Endothelial cell of umbilical vein (primary cell): ENCODE data around the gene ABLIM2. TPM values are rescaled to one million over a fixed set of nuclear protein-coding genes. Genes with fewer than 3 reads are reported as not detected.
A peak's percentile ranks its signal among the peaks of the same experiment; 100 is the strongest.

ENCODE experiments used
- BruUV-seq: library from RNA; stranded (reverse); fragments of 400-500 nt; replicated peaks from 2 replicates; lab custom pipeline; 2021; lab: Mats Ljungman, UMichigan
- CTCF ChIA-PET: fragments of 300-600, 350-600 bp; sonication (Branson Sonifier 250); formaldehyde crosslinking; loops from one replicate; lab custom pipeline; 2021; ENCODE audit warnings: antibody characterized with exemption, inconsistent platforms; lab: Charles Lee
- POLR2A ChIA-PET: fragments of 300-600, 350-600 bp; sonication (Branson Sonifier 250); formaldehyde crosslinking; loops from one replicate; lab custom pipeline; 2021; ENCODE audit warnings: antibody characterized with exemption, inconsistent platforms; lab: Charles Lee
- DNase-seq: peaks from one replicate; pipeline ENCODE4 v3.0.0-alpha.2; 2011; ENCODE audit warnings: low read depth, low spot score
- FAIRE-seq: peaks from 2 replicates; lab custom pipeline; 2011; peaks lifted over from hg19 to GRCh38; lab: Jason Lieb, UNC
- H2AFZ ChIP-seq: 2 replicates; pipeline ENCODE4 v1.6.0; 2012; ENCODE audit warnings: low read depth, low read length, control low read depth, inconsistent platforms
- H3K27ac ChIP-seq: 2 replicates; pipeline ENCODE4 v1.5.1; 2011; ENCODE audit warnings: low read depth, mild to moderate bottlenecking, control low read depth, low read length, moderate library complexity; ENCODE audit not compliant: insufficient read depth
- H3K27me3 ChIP-seq, 2 experiments: 2 replicates each; pipeline versions ENCODE4 v1.6.0 to v1.6.1; 2011; ENCODE audit warnings: low read length in 2 of 2, mixed read lengths in 1 of 2; ENCODE audit not compliant: control insufficient read depth in 2 of 2, insufficient read depth in 2 of 2
- H3K36me3 ChIP-seq, 2 experiments: 2 replicates in 1 of 2; 3 replicates in 1 of 2; pipeline ENCODE4 v1.5.1; 2011; ENCODE audit warnings: low read length in 2 of 2, mild to moderate bottlenecking in 1 of 2, moderate library complexity in 1 of 2; ENCODE audit not compliant: control insufficient read depth in 2 of 2, insufficient read depth in 2 of 2; ENCODE audit errors: extremely low read depth in 1 of 2
- H3K4me1 ChIP-seq: 3 replicates; pipeline ENCODE4 v1.5.1; 2011; ENCODE audit warnings: mild to moderate bottlenecking, low read length; ENCODE audit not compliant: control insufficient read depth, insufficient read depth; ENCODE audit errors: extremely low read depth
- H3K4me2 ChIP-seq: 2 replicates; pipeline ENCODE4 v1.6.1; 2011; ENCODE audit warnings: low read length, control low read depth, mixed read lengths; ENCODE audit not compliant: insufficient read depth
- H3K4me3 ChIP-seq, 3 experiments: fragments of 200-600 bp in 1 of 3; sonication (generic), shearing (Covaris generic) in 1 of 3; replicated peaks in 1 of 3; 2 replicates each; pipeline ENCODE4 v1.5.1; 2011 to 2016; ENCODE audit warnings: control low read depth in 3 of 3, low read length in 3 of 3, mild to moderate bottlenecking in 2 of 3, inconsistent platforms in 1 of 3, low read depth in 1 of 3, moderate library complexity in 1 of 3; ENCODE audit not compliant: insufficient read depth in 1 of 3
- H3K79me2 ChIP-seq: 2 replicates; pipeline ENCODE4 v1.6.0; 2012; ENCODE audit warnings: low read length, inconsistent platforms; ENCODE audit not compliant: control insufficient read depth, insufficient read depth
- H3K9ac ChIP-seq: replicated peaks from 2 replicates; pipeline ENCODE3; 2011; ENCODE audit warnings: low read length, control low read depth; ENCODE audit not compliant: insufficient read depth; ENCODE audit errors: extremely low read depth
- H3K9me1 ChIP-seq: replicated peaks from 3 replicates; pipeline ENCODE4 v1.6.0; 2011; ENCODE audit warnings: mild to moderate bottlenecking, low read length; ENCODE audit not compliant: control insufficient read depth, insufficient read depth; ENCODE audit errors: extremely low read depth
- H3K9me3 ChIP-seq: replicated peaks from 2 replicates; pipeline ENCODE4 v1.5.1; 2012; ENCODE audit warnings: low read length, inconsistent platforms; ENCODE audit not compliant: control insufficient read depth, insufficient read depth
- H4K20me1 ChIP-seq: replicated peaks from 2 replicates; pipeline ENCODE3; 2011; ENCODE audit warnings: mild to moderate bottlenecking, low read length; ENCODE audit not compliant: control insufficient read depth, insufficient read depth; ENCODE audit errors: extremely low read depth
- EZH2 ChIP-seq: IDR thresholded peaks from 2 replicates; pipeline ENCODE4 v1.6.1; 2012; ENCODE audit warnings: borderline replicate concordance, low read depth, mild to moderate bottlenecking, moderate library complexity, low read length, inconsistent platforms; ENCODE audit not compliant: severe bottlenecking
- FOS ChIP-seq: IDR thresholded peaks from 2 replicates; pipeline ENCODE4 v1.6.1; 2011; ENCODE audit warnings: mild to moderate bottlenecking, low read length, moderate library complexity, borderline replicate concordance; ENCODE audit not compliant: insufficient read depth
- GATA2 ChIP-seq: IDR thresholded peaks from 2 replicates; pipeline ENCODE4 v1.7.0; 2011; ENCODE audit warnings: low read depth, mild to moderate bottlenecking, moderate library complexity, mixed read lengths, low read length; ENCODE audit not compliant: insufficient read length, insufficient read depth
- JUN ChIP-seq: IDR thresholded peaks from 2 replicates; pipeline ENCODE4 v1.6.1; 2011; ENCODE audit warnings: borderline replicate concordance, low read depth; ENCODE audit not compliant: insufficient read length, insufficient read depth
- MAX ChIP-seq: IDR thresholded peaks from 2 replicates; pipeline ENCODE4 v1.6.1; 2011; ENCODE audit not compliant: insufficient read depth, insufficient read length
- MYC ChIP-seq: IDR thresholded peaks from one replicate; pipeline ENCODE4 v1.6.1; 2011; ENCODE audit warnings: mild to moderate bottlenecking, low read depth, low read length
- POLR2A ChIP-seq: IDR thresholded peaks from 2 replicates; pipeline ENCODE4 v1.6.1; 2012; ENCODE audit warnings: low read depth, mild to moderate bottlenecking, control low read depth, low read length
- POLR2AphosphoS5 ChIP-seq: IDR thresholded peaks from 2 replicates; pipeline ENCODE4 v1.6.1; 2012; ENCODE audit warnings: low read depth, mild to moderate bottlenecking, control low read depth, low read length, moderate library complexity; ENCODE audit not compliant: insufficient read depth
- dilution Hi-C: fragments of 300-500 bp; cut with MboI; formaldehyde crosslinking; loops from one replicate; pipeline ENCODE4 v1.15.0; 2019; ENCODE audit warnings: low sequenced_read_pairs; ENCODE audit not compliant: extremely low pct_ligation_motif_present
- intact Hi-C: fragments of 100-400 bp; cut with micrococcal nuclease; formaldehyde crosslinking; loops from one replicate; pipeline ENCODE4 v1.10.0; 2022
- polyA plus RNA-seq, 4 experiments: library from polyadenylated mRNA; depleted of rRNA in 3 of 4; stranded (reverse) in 3 of 4; unstranded in 1 of 4; fragments of >200 nt; gene quantifications; 2 replicates each; pipeline versions ENCODE4 v1.2.1 to v1.2.3, GENCODE V29; 2011 to 2012; ENCODE audit warnings: missing spikeins in 1 of 4
- total RNA-seq: library from RNA; stranded (reverse); gene quantifications from 2 replicates; pipeline ENCODE4 v1.2.3, GENCODE V29; 2021
- TF ChIP-seq, protein P1 (sequence below), 2 donors: IDR thresholded peaks; 1 replicate in 1 of 2; 2 replicates in 1 of 2; pipeline ENCODE4 v1.5.1; 2011; ENCODE audit warnings: low read length in 2 of 2, mild to moderate bottlenecking in 2 of 2, moderate library complexity in 2 of 2, control low read depth in 1 of 2, inconsistent platforms in 1 of 2, low read depth in 1 of 2; ENCODE audit not compliant: insufficient read depth in 1 of 2; ENCODE audit errors: extremely low read depth in 1 of 2

ABLIM2 gene
- total and polyA plus RNA-seq, 2 donors (not counting 3 experiments of a cell fraction or from before 2014, with no cell fraction given): 0.28 to 0.66 TPM

- ChIA-PET CTCF (interaction anchor here (0.6 to 14.2 kb wide), 5 partner anchors 9 to 245 kb away, joined by 3 to 196 read pairs (median 8); no protein-coding TSS in a partner anchor), POLR2A (interaction anchor here (0.9 kb wide), 1 partner anchor 14 kb away, joined by 3 read pairs; no protein-coding TSS in a partner anchor)
- Histone ChIP-seq H3K4me2 (peak overlapping the region; percentile 72), H3K36me3 (peaks cover 5 to 12% of the 10 kb centered on the region in 2 experiments), H3K9me3 (no peaks in the 10 kb centered on the region), H4K20me1 (no peaks in the 10 kb centered on the region), H3K27me3 (no peaks in the 10 kb centered on the region), H3K27ac (peak overlapping the region; percentile 82), H3K4me3 (peak overlapping the region; percentile 72 to 77 (median 76)), H3K9me1 (no peaks in the 10 kb centered on the region), H2AFZ (no peak overlapping the region), H3K4me1 (peaks cover 65% of the 10 kb centered on the region), H3K9ac (peak overlapping the region; percentile 91), H3K79me2 (peaks cover 61% of the 10 kb centered on the region)
- TSS peak; percentile 82 for BruUV-seq
- intact Hi-C loops: loop anchor here (2.0 kb wide), 1 partner anchor 42 kb away; the partner anchor contains the start of gene ABLIM2
- DNase-seq: peak; percentile 62
- FAIRE-seq: peak; percentile 91
- TF ChIP-seq, protein P1, sequence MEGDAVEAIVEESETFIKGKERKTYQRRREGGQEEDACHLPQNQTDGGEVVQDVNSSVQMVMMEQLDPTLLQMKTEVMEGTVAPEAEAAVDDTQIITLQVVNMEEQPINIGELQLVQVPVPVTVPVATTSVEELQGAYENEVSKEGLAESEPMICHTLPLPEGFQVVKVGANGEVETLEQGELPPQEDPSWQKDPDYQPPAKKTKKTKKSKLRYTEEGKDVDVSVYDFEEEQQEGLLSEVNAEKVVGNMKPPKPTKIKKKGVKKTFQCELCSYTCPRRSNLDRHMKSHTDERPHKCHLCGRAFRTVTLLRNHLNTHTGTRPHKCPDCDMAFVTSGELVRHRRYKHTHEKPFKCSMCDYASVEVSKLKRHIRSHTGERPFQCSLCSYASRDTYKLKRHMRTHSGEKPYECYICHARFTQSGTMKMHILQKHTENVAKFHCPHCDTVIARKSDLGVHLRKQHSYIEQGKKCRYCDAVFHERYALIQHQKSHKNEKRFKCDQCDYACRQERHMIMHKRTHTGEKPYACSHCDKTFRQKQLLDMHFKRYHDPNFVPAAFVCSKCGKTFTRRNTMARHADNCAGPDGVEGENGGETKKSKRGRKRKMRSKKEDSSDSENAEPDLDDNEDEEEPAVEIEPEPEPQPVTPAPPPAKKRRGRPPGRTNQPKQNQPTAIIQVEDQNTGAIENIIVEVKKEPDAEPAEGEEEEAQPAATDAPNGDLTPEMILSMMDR (IDR thresholded peaks at IDR 0.05; ENCODE audit: extremely low read depth in 1 of 2, insufficient read depth in 1 of 2, low read depth in 1 of 2, low read length in 2 of 2): no peak
- TF ChIP-seq MYC (peak; percentile 20), GATA2 (peak; percentile 34), POLR2AphosphoS5 (peak; percentile 68), FOS (no peak), POLR2A (peak; percentile 81), EZH2 (no peak), MAX (peak; percentile 61), JUN (no peak)
- dilution Hi-C loops: no loop called here
Observed at GRCh38 chr4:8200302-8200975, 41.8 kb upstream of the ABLIM2 start.
